Endothelial cell of umbilical vein (primary cell): ENCODE results near the gene MED19. TPM values are rescaled to one million over a fixed set of nuclear protein-coding genes. Genes with fewer than 3 reads are reported as not detected.

Source experiments
- BruUV-seq: library from RNA; stranded (reverse); fragments of 400-500 nt; replicated peaks from 2 replicates; lab custom pipeline; 2021; lab: Mats Ljungman, UMichigan
- CTCF ChIA-PET: fragments of 300-600, 350-600 bp; sonication (Branson Sonifier 250); formaldehyde crosslinking; loops from one replicate; lab custom pipeline; 2021; ENCODE audit warnings: antibody characterized with exemption, inconsistent platforms; lab: Charles Lee
- POLR2A ChIA-PET: fragments of 300-600, 350-600 bp; sonication (Branson Sonifier 250); formaldehyde crosslinking; loops from one replicate; lab custom pipeline; 2021; ENCODE audit warnings: antibody characterized with exemption, inconsistent platforms; lab: Charles Lee
- DNase-seq: peaks from one replicate; pipeline ENCODE4 v3.0.0-alpha.2; 2011; ENCODE audit warnings: low read depth, low spot score
- FAIRE-seq: peaks from 2 replicates; lab custom pipeline; 2011; peaks lifted over from hg19 to GRCh38; lab: Jason Lieb, UNC
- H2AFZ ChIP-seq: 2 replicates; pipeline ENCODE4 v1.6.0; 2012; ENCODE audit warnings: low read depth, low read length, control low read depth, inconsistent platforms
- H3K27ac ChIP-seq: 2 replicates; pipeline ENCODE4 v1.5.1; 2011; ENCODE audit warnings: low read depth, mild to moderate bottlenecking, control low read depth, low read length, moderate library complexity; ENCODE audit not compliant: insufficient read depth
- H3K27me3 ChIP-seq, 2 experiments: 2 replicates each; pipeline versions ENCODE4 v1.6.0 to v1.6.1; 2011; ENCODE audit warnings: low read length in 2 of 2, mixed read lengths in 1 of 2; ENCODE audit not compliant: control insufficient read depth in 2 of 2, insufficient read depth in 2 of 2
- H3K36me3 ChIP-seq, 2 experiments: 2 replicates in 1 of 2; 3 replicates in 1 of 2; pipeline ENCODE4 v1.5.1; 2011; ENCODE audit warnings: low read length in 2 of 2, mild to moderate bottlenecking in 1 of 2, moderate library complexity in 1 of 2; ENCODE audit not compliant: control insufficient read depth in 2 of 2, insufficient read depth in 2 of 2; ENCODE audit errors: extremely low read depth in 1 of 2
- H3K4me1 ChIP-seq: 3 replicates; pipeline ENCODE4 v1.5.1; 2011; ENCODE audit warnings: mild to moderate bottlenecking, low read length; ENCODE audit not compliant: control insufficient read depth, insufficient read depth; ENCODE audit errors: extremely low read depth
- H3K4me2 ChIP-seq: 2 replicates; pipeline ENCODE4 v1.6.1; 2011; ENCODE audit warnings: low read length, control low read depth, mixed read lengths; ENCODE audit not compliant: insufficient read depth
- H3K4me3 ChIP-seq, 3 experiments: fragments of 200-600 bp in 1 of 3; sonication (generic), shearing (Covaris generic) in 1 of 3; replicated peaks in 1 of 3; 2 replicates each; pipeline ENCODE4 v1.5.1; 2011 to 2016; ENCODE audit warnings: control low read depth in 3 of 3, low read length in 3 of 3, mild to moderate bottlenecking in 2 of 3, inconsistent platforms in 1 of 3, low read depth in 1 of 3, moderate library complexity in 1 of 3; ENCODE audit not compliant: insufficient read depth in 1 of 3
- H3K79me2 ChIP-seq: 2 replicates; pipeline ENCODE4 v1.6.0; 2012; ENCODE audit warnings: low read length, inconsistent platforms; ENCODE audit not compliant: control insufficient read depth, insufficient read depth
- H3K9ac ChIP-seq: replicated peaks from 2 replicates; pipeline ENCODE3; 2011; ENCODE audit warnings: low read length, control low read depth; ENCODE audit not compliant: insufficient read depth; ENCODE audit errors: extremely low read depth
- H3K9me1 ChIP-seq: replicated peaks from 3 replicates; pipeline ENCODE4 v1.6.0; 2011; ENCODE audit warnings: mild to moderate bottlenecking, low read length; ENCODE audit not compliant: control insufficient read depth, insufficient read depth; ENCODE audit errors: extremely low read depth
- H3K9me3 ChIP-seq: replicated peaks from 2 replicates; pipeline ENCODE4 v1.5.1; 2012; ENCODE audit warnings: low read length, inconsistent platforms; ENCODE audit not compliant: control insufficient read depth, insufficient read depth
- H4K20me1 ChIP-seq: replicated peaks from 2 replicates; pipeline ENCODE3; 2011; ENCODE audit warnings: mild to moderate bottlenecking, low read length; ENCODE audit not compliant: control insufficient read depth, insufficient read depth; ENCODE audit errors: extremely low read depth
- EZH2 ChIP-seq: IDR thresholded peaks from 2 replicates; pipeline ENCODE4 v1.6.1; 2012; ENCODE audit warnings: borderline replicate concordance, low read depth, mild to moderate bottlenecking, moderate library complexity, low read length, inconsistent platforms; ENCODE audit not compliant: severe bottlenecking
- FOS ChIP-seq: IDR thresholded peaks from 2 replicates; pipeline ENCODE4 v1.6.1; 2011; ENCODE audit warnings: mild to moderate bottlenecking, low read length, moderate library complexity, borderline replicate concordance; ENCODE audit not compliant: insufficient read depth
- GATA2 ChIP-seq: IDR thresholded peaks from 2 replicates; pipeline ENCODE4 v1.7.0; 2011; ENCODE audit warnings: low read depth, mild to moderate bottlenecking, moderate library complexity, mixed read lengths, low read length; ENCODE audit not compliant: insufficient read length, insufficient read depth
- JUN ChIP-seq: IDR thresholded peaks from 2 replicates; pipeline ENCODE4 v1.6.1; 2011; ENCODE audit warnings: borderline replicate concordance, low read depth; ENCODE audit not compliant: insufficient read length, insufficient read depth
- MAX ChIP-seq: IDR thresholded peaks from 2 replicates; pipeline ENCODE4 v1.6.1; 2011; ENCODE audit not compliant: insufficient read depth, insufficient read length
- MYC ChIP-seq: IDR thresholded peaks from one replicate; pipeline ENCODE4 v1.6.1; 2011; ENCODE audit warnings: mild to moderate bottlenecking, low read depth, low read length
- POLR2A ChIP-seq: IDR thresholded peaks from 2 replicates; pipeline ENCODE4 v1.6.1; 2012; ENCODE audit warnings: low read depth, mild to moderate bottlenecking, control low read depth, low read length
- POLR2AphosphoS5 ChIP-seq: IDR thresholded peaks from 2 replicates; pipeline ENCODE4 v1.6.1; 2012; ENCODE audit warnings: low read depth, mild to moderate bottlenecking, control low read depth, low read length, moderate library complexity; ENCODE audit not compliant: insufficient read depth
- dilution Hi-C: fragments of 300-500 bp; cut with MboI; formaldehyde crosslinking; loops from one replicate; pipeline ENCODE4 v1.15.0; 2019; ENCODE audit warnings: low sequenced_read_pairs; ENCODE audit not compliant: extremely low pct_ligation_motif_present
- intact Hi-C: fragments of 100-400 bp; cut with micrococcal nuclease; formaldehyde crosslinking; loops from one replicate; pipeline ENCODE4 v1.10.0; 2022
- polyA plus RNA-seq, 4 experiments: library from polyadenylated mRNA; depleted of rRNA in 3 of 4; stranded (reverse) in 3 of 4; unstranded in 1 of 4; fragments of >200 nt; gene quantifications; 2 replicates each; pipeline versions ENCODE4 v1.2.1 to v1.2.3, GENCODE V29; 2011 to 2012; ENCODE audit warnings: missing spikeins in 1 of 4
- total RNA-seq: library from RNA; stranded (reverse); gene quantifications from 2 replicates; pipeline ENCODE4 v1.2.3, GENCODE V29; 2021
- TF ChIP-seq, protein P1 (sequence below), 2 donors: IDR thresholded peaks; 1 replicate in 1 of 2; 2 replicates in 1 of 2; pipeline ENCODE4 v1.5.1; 2011; ENCODE audit warnings: low read length in 2 of 2, mild to moderate bottlenecking in 2 of 2, moderate library complexity in 2 of 2, control low read depth in 1 of 2, inconsistent platforms in 1 of 2, low read depth in 1 of 2; ENCODE audit not compliant: insufficient read depth in 1 of 2; ENCODE audit errors: extremely low read depth in 1 of 2

Gene MED19
- total and polyA plus RNA-seq, 2 donors (not counting 3 experiments of a cell fraction or from before 2014, with no cell fraction given): 25.1 to 48.0 TPM

DNA sequence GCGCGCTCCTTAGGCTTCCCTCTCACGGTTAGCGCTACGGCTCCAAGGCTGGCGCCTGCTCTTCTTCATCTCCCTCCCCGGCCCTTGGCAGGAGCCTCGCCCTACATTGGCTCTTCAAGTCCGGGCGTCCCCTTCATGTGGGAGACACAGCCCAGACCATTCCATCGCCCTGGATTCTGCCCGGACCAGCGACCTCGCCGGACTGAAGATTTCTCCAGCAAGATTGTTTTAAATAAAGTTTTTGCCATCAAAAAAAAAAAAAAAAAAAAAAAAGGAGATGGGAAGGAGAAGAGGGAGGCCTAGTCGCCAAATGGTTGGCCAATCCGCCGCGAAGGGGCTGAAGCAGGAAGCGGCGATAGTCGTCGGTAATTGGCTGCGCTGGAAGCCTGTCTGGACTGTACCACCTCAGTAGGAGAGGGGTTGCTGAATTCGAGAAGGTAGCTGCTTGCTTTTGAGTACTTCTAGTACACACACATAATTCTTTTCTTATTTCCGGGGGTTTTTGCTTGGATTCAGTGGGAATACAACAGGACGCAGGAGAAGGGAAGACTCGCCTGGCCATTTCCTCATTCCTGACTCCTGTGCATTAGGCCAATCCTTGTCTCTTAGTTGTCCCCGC is 44.8 kb downstream of the MED19 start:
- no peaks in the 10 kb centered on the region for H3K9me3 ChIP-seq
- POLR2A ChIA-PET: no interaction called here
- peak overlapping the region; percentile 97 for H2AFZ ChIP-seq
- H3K9me1 ChIP-seq: no peaks in the 10 kb centered on the region
- peak overlapping the region; percentile 67 to 79 (median 77) for H3K4me3 ChIP-seq
- H3K79me2 ChIP-seq: peaks cover 40% of the 10 kb centered on the region
- dilution Hi-C loops: no loop called here
- FAIRE-seq: no peak
- peak overlapping the region; percentile 98 for H3K9ac ChIP-seq
- peak overlapping the region; percentile 98 for H3K27ac ChIP-seq
- H3K36me3 ChIP-seq: peaks cover 0 to 2% of the 10 kb centered on the region in 2 experiments
- H3K27me3 ChIP-seq: no peaks in the 10 kb centered on the region
- intact Hi-C loops: loop anchor here (1.0 to 10.0 kb wide), 9 partner anchors 10 to 911 kb away; partner anchors contain the start of genes CLP1, MED19, P2RX3 and SELENOH
- DNase-seq: peak; percentile 97
- BruUV-seq: no TSS peak
- peak overlapping the region; percentile 86 for H3K4me2 ChIP-seq
- peaks cover 15% of the 10 kb centered on the region for H3K4me1 ChIP-seq
- CTCF ChIA-PET: interaction anchor here (0.7 to 1.6 kb wide), 4 partner anchors 9 to 606 kb away, joined by 3 read pairs; partner anchors contain the start of gene CLP1
- TF ChIP-seq MAX: no peak
- TF ChIP-seq POLR2AphosphoS5: peak; percentile 56
- peak; percentile 80 for TF ChIP-seq POLR2A
- H4K20me1 ChIP-seq: no peaks in the 10 kb centered on the region

GRCh38 chr11:57663975-57664374 is 48.0 kb downstream of the MED19 start:
- H3K9ac ChIP-seq: no peak overlapping the region
- peaks cover 14% of the 10 kb centered on the region in 2 experiments for H3K36me3 ChIP-seq
- no peak overlapping the region for H3K4me2 ChIP-seq
- ChIA-PET CTCF (no interaction called here), POLR2A (no interaction called here)
- dilution Hi-C loops: no loop called here
- H3K4me3 ChIP-seq: no peak overlapping the region
- BruUV-seq: no TSS peak
- H3K4me1 ChIP-seq: peaks cover 8% of the 10 kb centered on the region
- no peak for TF ChIP-seq GATA2
- TF ChIP-seq POLR2AphosphoS5: no peak
- TF ChIP-seq, protein P1, sequence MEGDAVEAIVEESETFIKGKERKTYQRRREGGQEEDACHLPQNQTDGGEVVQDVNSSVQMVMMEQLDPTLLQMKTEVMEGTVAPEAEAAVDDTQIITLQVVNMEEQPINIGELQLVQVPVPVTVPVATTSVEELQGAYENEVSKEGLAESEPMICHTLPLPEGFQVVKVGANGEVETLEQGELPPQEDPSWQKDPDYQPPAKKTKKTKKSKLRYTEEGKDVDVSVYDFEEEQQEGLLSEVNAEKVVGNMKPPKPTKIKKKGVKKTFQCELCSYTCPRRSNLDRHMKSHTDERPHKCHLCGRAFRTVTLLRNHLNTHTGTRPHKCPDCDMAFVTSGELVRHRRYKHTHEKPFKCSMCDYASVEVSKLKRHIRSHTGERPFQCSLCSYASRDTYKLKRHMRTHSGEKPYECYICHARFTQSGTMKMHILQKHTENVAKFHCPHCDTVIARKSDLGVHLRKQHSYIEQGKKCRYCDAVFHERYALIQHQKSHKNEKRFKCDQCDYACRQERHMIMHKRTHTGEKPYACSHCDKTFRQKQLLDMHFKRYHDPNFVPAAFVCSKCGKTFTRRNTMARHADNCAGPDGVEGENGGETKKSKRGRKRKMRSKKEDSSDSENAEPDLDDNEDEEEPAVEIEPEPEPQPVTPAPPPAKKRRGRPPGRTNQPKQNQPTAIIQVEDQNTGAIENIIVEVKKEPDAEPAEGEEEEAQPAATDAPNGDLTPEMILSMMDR (IDR thresholded peaks at IDR 0.05; ENCODE audit: extremely low read depth in 1 of 2, insufficient read depth in 1 of 2, low read depth in 1 of 2, low read length in 2 of 2): no peak
- TF ChIP-seq MAX: no peak
- no peak for TF ChIP-seq JUN
- TF ChIP-seq POLR2A: no peak
- TF ChIP-seq EZH2: no peak
- no peak for TF ChIP-seq MYC
- TF ChIP-seq FOS: no peak
- no peaks in the 10 kb centered on the region for H3K27me3 ChIP-seq
- FAIRE-seq (no peak), DNase-seq (no peak)
- no peaks in the 10 kb centered on the region for H3K9me1 ChIP-seq
- intact Hi-C loops: loop anchor here (10.0 kb wide), 2 partner anchors 141 to 851 kb away; no protein-coding TSS in a partner anchor
- H3K9me3 ChIP-seq: no peaks in the 10 kb centered on the region
- no peaks in the 10 kb centered on the region for H4K20me1 ChIP-seq
- no peak overlapping the region for H2AFZ ChIP-seq
- H3K79me2 ChIP-seq: peaks cover 18% of the 10 kb centered on the region
- H3K27ac ChIP-seq: no peak overlapping the region
